Islet precursor cell (in vitro differentiated cells): ENCODE measurements around the gene TWNK.
A peak's percentile ranks its signal among the peaks of the same experiment; 100 is the strongest.

Experiments
- DNase-seq: peaks from one replicate; pipeline ENCODE4 v3.0.0-alpha.2; 2018

The TWNK gene

GRCh38 chr10:101013365-101013825 is 26.1 kb downstream of the TWNK start:
- no peak for DNase-seq

GRCh38 chr10:101014230-101014884 is 27.0 kb downstream of the TWNK start:
- DNase-seq: peak; percentile 87

- DNase-seq: no peak
Measured at GRCh38 chr10:101014966-101015581, 27.7 kb downstream of the TWNK start.

DNA sequence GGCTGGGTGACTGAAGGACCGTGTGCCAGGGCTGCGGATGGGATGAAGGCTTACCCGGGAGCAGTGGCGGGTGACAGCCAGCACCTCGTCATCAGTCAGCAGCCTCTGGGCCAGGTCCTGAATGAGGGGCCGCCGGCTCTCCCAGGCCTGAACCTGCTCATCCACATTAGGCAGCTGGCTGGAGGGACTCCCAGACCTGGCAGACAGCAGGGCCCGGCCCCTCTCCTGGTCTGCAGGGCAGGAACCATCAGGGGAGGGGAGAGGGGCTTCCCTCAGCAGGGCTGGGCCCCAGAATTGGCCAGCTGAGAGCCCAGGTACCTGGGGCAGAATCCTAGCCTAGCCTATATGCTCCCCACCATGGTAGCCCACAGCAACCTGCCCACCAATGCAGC is 28.2 kb downstream of the TWNK start:
- DNase-seq: no peak

- DNase-seq: no peak
Measured at GRCh38 chr10:101016814-101017213, 29.5 kb downstream of the TWNK start.

- peak; percentile 69 for DNase-seq
Measured at GRCh38 chr10:101018118-101018599, 30.8 kb downstream of the TWNK start.

GRCh38 chr10:101018600-101019439 is 31.5 kb downstream of the TWNK start:
- peak; percentile 96 for DNase-seq

GRCh38 chr10:101019440-101019703 is 32.0 kb downstream of the TWNK start:
- no peak for DNase-seq

- DNase-seq: no peak
Measured at GRCh38 chr10:101020427-101021075, 33.2 kb downstream of the TWNK start.

DNA sequence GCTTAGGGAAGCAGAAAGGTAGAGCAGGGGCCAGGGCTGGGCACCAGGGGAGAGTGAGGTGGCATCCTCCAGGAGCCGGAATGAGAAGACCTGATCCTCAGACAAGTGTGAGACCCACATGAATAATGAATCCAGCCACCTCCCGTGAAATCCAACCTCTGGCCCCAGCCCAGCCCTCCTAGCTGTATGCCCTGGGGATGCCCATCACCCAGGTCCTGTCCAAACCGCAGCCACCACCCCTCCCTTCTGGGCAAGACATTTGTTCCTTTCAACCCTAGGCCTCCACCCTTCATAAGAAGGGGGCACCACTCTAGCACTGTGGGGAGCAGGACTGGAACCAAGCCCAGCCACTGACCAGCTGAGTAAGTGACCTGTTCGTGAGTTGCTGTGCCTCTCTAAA is 33.9 kb downstream of the TWNK start:
- DNase-seq: no peak

DNA sequence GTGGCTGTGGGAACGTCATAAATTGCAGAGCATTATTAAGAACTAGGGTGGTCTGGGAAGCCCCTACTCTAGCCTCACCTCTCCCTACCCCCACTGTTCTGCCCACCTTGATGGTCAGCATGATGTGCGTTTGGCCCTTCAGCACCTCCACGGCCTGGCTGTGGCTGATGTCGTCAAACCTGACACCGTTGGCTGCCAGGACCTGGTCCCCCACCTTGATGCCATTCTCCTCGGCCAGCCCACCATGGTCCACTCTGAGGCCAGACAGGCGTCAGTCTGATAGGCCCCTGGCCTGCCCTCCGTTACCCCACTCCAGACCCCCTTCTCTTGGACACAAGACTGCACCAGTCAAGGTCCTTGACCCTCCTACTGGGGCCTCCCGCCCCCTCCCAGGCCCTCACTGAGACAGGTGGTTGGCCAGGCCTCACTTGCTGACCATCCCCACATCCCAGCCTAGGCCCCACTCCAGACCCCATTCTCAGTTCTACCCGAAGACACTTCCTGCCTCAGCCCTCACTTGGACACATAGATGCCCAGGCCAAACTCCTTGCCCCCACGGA is 34.4 kb downstream of the TWNK start:
- DNase-seq: no peak

DNA sequence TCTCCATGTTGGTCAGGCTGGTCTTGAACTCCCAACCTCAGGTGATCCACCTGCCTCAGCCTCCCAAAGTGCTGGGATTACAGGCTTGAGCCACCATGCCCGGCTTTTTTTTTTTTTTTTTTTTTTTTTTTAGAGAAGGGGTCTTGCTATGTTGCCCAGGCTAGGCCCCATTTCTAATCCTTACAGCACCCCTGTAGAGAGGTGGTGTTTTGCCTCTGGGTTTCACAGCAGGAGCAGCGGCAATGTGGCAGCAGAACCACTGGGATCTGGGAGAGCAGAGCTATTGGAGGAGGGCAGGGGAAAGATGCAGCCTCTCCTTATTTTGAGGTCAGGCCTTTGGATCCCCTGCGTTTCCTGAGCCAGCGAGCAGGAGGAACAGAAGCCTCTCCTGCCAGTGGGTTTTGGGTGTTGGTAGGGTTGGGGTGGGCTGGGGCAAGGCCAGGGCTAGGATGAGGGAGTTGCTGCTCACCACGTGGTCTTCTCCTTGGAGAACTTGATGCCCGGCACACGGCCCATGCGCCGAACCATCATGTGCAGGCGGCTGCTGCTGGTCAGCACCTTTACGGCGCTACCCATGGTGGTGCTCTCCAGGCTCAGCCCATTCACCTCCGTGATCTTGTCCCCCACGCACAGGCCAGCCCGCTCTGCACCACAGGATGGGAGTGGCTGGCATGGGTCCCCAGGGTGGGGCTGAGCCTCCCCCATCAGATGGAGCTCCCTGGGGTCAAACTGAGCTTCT is 35.8 kb downstream of the TWNK start:
- DNase-seq: no peak

DNA sequence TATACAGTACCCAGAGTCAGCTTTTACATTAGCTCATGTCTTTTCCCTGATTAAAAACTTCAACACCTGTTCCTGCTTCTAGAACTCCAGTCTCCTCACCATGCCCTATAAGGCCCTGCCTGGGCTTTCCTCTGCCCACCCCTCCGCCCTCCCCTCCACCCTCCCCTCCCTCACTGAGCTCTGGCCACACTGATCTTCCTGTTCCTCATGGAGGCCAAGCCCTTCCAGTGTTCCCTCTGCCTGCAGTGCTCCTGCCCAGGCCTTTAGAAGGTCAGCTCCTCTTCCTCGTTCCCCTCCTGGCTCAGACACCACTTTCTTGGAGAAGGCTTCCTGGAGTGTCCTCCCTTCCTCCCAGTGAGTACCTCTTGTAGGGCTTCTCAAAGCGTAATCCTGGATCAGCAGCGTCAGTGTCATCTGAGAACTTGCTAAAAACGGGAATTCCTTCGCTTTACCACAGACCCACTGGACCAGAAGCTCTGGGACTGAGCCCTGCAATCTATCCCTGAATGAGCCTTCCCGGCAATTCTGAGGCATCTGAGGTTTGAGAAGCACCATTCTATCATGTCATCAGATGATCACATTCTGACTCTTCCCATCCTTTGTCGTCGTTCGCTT is 39.9 kb downstream of the TWNK start:
- DNase-seq: no peak

DNA sequence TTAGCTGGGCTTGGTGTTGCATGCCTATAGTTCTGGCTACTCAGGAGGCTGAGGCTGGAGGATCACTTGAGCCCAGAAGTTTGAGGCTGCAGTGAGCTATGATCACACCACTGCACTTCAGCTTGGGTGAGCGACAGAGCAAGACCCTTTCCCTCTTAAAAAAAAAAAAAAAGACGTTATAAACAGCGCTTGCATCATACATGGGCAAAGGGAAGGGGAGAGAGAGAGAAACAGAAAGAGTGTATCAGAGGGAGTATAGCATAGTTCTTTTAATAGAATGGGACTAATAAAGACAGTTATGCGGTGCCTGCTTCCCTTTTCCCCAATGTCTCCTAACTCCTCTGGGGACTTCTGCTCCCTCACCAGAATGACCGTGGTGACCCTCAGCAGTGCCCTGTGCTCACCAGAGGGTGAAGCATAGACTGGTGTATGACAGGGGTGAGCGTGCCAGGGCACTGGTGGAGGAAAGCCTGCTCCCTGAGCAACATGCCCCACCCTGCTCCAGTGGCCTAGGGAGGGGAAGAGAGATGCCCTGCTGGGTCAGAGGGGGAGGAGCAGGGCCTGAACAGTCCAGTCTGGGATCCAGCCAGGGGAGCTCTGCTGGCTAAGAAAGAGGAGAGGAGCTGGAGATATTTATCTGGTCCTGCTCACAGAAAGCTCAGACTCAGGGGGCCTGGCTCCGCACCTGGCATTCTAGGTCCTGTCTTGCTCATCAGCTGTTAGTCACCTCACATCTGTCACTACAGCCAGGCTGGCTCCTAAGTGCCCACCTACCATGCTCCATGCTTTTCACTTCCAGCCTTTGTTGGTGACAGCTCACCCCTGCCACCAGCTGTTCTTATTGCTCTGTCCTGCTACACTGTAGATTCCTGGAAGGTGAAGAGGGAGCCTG is 41.3 kb downstream of the TWNK start:
- no peak for DNase-seq

DNA sequence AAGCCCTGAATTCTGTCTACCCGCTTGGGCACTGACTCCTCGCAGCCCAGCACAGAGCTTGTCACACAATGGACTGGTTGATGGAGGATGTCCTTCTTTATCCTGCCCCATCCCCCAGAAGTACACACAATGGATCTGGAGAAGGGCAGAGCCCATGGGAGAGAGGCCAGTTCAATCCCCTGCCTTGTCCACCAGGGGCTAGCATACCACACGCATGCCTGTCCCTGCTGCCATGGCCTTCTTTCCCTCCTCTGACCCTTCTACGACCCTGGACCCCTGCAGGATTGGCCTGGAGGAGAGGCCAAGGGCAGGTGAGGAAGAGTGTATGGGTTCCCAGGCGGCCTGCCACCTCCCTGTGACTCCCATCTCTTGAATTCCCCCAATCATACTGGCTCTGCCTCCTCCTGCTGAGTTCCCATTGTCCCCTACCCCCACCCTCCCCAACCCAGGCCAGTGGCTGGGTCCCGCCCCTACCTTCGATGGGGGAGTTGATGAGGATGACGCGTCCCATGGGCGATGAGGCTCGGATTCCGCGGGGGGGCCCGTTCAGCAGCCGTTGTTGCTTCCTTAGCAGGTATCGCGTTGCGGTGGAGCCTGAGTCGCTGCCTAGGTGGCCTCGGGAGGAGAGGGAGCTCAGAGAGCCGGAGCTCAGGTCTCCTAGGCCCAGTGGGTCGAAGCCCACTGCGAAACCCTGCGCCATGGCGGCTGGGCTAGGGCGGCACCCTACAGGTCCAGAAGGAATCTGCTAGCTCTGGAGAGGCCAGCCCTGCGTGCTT is 42.4 kb downstream of the TWNK start:
- DNase-seq: peak; percentile 74

GRCh38 chr10:101030496-101031127 is 43.3 kb downstream of the TWNK start:
- peak; percentile 75 for DNase-seq

- DNase-seq: peak; percentile 96
Measured at GRCh38 chr10:101031128-101031795, 43.9 kb downstream of the TWNK start, which contains the start of the genes PDZD7 and SFXN3. TSS of gene PDZD7 (minus strand) at chr10:101031129. CDS start at chr10:101030219, 910 bp downstream. TSS of gene SFXN3 (plus strand) at chr10:101031234. CDS start at chr10:101034695, 3,461 bp downstream.

- DNase-seq: peak; percentile 85
Measured at GRCh38 chr10:101031796-101032636, 44.7 kb downstream of the TWNK start.
